Esophagus (tissue), 2 donors: Measurements from ENCODE around the gene ZDHHC24. TPM values are rescaled to one million over a fixed set of nuclear protein-coding genes. Genes with fewer than 3 reads are reported as not detected.
"Not testable (repeated sequence)": the region's sequence is repeated elsewhere in the genome, so short reads cannot be mapped to it uniquely, and the experiment has no call there.

Source experiments
- H3K27ac ChIP-seq, 2 donors: one replicate each; pipeline ENCODE4 v1.5.1; 2013; ENCODE audit warnings: low read depth in 2 of 2, mild to moderate bottlenecking in 2 of 2, inconsistent platforms in 1 of 2, low read length in 1 of 2, moderate library complexity in 1 of 2
- H3K27me3 ChIP-seq, 2 donors: one replicate each; pipeline ENCODE4 v1.6.1; 2013; ENCODE audit warnings: low read length in 2 of 2, control low read depth in 1 of 2, mild to moderate bottlenecking in 1 of 2; ENCODE audit not compliant: insufficient read depth in 2 of 2, control insufficient read depth in 1 of 2
- H3K36me3 ChIP-seq, 2 donors: one replicate each; pipeline ENCODE4 v1.6.1; 2013; ENCODE audit warnings: low read length in 1 of 2; ENCODE audit not compliant: control insufficient read depth in 2 of 2, insufficient read depth in 2 of 2
- H3K4me1 ChIP-seq, 2 donors: one replicate each; pipeline ENCODE4 v1.6.1; 2013; ENCODE audit warnings: low read length in 1 of 2; ENCODE audit not compliant: control insufficient read depth in 2 of 2, insufficient read depth in 2 of 2
- H3K4me3 ChIP-seq, 2 donors: one replicate each; pipeline ENCODE4 v1.5.1; 2013; ENCODE audit warnings: low read length in 2 of 2, mild to moderate bottlenecking in 2 of 2, low read depth in 1 of 2, moderate library complexity in 1 of 2
- H3K9me3 ChIP-seq, 2 donors: one replicate each; pipeline ENCODE4 v1.6.1; 2013; ENCODE audit warnings: mild to moderate bottlenecking in 2 of 2, low read depth in 1 of 2, low read length in 1 of 2, moderate library complexity in 1 of 2; ENCODE audit not compliant: control insufficient read depth in 2 of 2, insufficient read depth in 1 of 2
- WGBS, 2 donors: extraction: QIAGEN DNeasy Blood & Tissue Kit; methylation state at CpG; one replicate each; pipeline ENCODE4 v1.1.7; 2013; 5-methylcytosine and 5-hydroxymethylcytosine counted together
- polyA plus RNA-seq, 2 donors: library from polyadenylated mRNA; stranded (reverse); fragments of 200-250 nt; gene quantifications; one replicate each; pipeline ENCODE4 v1.2.3, GENCODE V29; 2013
- donor health status: healthy with polysubstance abuse.
- donor health status: Bipolar disorder and iron deficiency.

The ZDHHC24 gene, protein sequence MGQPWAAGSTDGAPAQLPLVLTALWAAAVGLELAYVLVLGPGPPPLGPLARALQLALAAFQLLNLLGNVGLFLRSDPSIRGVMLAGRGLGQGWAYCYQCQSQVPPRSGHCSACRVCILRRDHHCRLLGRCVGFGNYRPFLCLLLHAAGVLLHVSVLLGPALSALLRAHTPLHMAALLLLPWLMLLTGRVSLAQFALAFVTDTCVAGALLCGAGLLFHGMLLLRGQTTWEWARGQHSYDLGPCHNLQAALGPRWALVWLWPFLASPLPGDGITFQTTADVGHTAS
- polyA plus RNA-seq: 1 to 10 TPM; 5.9 to 6.0 TPM

DNA sequence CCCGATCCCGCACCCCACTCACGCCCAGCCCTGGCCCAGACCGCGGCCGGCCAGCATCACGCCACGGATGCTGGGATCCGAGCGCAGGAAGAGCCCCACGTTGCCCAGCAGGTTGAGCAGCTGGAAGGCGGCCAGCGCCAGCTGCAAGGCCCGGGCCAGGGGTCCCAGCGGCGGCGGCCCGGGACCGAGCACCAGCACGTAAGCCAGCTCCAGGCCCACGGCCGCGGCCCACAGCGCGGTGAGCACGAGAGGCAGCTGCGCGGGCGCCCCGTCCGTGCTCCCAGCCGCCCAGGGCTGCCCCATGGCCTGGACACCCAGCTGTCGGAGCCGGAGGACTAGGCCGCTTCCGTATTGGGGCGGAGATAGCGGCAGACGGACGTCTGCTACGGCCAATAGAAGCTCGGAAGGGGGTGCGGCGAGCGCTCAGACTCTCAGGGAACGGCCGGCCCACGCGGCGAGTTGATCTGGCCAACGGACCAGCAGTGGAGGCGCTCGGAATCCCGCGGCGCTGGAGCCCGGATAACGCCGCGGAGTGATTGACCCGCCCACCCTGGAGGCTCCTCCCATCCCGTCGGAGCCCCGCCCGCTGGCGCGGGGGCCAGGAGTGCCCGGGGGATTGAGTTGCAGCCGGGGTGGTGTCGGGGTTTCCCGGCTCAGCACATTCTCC lies at the start of gene ZDHHC24:
Gene ZDHHC24 (minus strand): TSS at position 348 of the 667 bp plus-strand sequence. CDS start 45 bp downstream, at position 303.
- 0 to 1% methylated on average over 64 to 71 of the region's 71 CpGs for WGBS, 2 donors
- H3K4me3 ChIP-seq: peak within 1 kb of the TSS; percentile 59 to 87
- H3K27me3 ChIP-seq: no peaks in the 10 kb centered on the region
- H3K4me1 ChIP-seq: peaks cover 0 to 7% of the 10 kb centered on the region in 2 donors
- peak within 1 kb of the TSS; percentile 72 to 75 for H3K27ac ChIP-seq
- peaks cover 6 to 18% of the 10 kb centered on the region in 2 donors for H3K36me3 ChIP-seq
- H3K9me3 ChIP-seq: no peaks in the 10 kb centered on the region

DNA sequence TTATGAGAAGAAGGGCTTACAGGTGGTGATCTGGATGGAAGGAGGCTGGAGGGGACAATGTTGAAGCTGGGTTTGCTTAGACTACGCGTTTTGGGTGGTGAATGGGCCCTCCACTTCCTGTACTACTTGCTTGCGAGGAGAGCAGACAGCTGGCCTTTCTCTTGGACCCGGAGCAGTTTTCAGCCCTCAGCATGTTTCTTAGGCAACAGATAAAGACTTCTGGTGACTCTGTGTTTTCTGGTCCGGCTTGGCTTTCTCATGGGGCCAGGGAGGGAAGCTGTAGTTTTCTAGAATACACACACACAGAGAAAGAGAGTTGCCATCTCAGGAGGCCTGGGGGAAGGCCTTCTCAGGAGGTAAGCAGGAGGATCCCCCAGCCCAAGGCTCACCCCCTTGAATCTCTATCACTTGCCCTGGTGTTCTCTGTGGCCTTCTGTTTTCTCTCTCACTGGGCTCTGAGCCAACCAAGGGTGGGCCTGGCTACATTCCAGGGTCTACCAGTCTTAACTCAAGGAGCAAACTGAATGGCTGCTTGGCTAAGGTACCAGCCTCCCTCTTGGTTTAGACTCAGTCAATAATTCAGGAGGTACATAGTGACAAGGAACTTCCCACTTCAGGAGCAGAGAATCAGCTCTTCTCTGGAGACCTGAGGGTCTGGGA lies 49.5 kb upstream of the ZDHHC24 start:
- 53% methylated on average over 5 of the region's 5 CpGs for WGBS, 2 donors
- H3K27me3 ChIP-seq: no peaks in the 10 kb centered on the region
- no peaks in the 10 kb centered on the region for H3K9me3 ChIP-seq
- peaks cover 2 to 21% of the 10 kb centered on the region in 2 donors for H3K4me1 ChIP-seq
- H3K36me3 ChIP-seq: peaks cover 3 to 9% of the 10 kb centered on the region in 2 donors
- H3K27ac ChIP-seq: peak overlapping the region in 1 of 2 donors; percentile 45
- no peak overlapping the region for H3K4me3 ChIP-seq

GRCh38 chr11:66593650-66594049 lies 47.8 kb upstream of the ZDHHC24 start:
- WGBS, 2 donors: 59 to 61% methylated on average over 7 of the region's 7 CpGs
- no peaks in the 10 kb centered on the region for H3K27me3 ChIP-seq
- H3K27ac ChIP-seq: peak overlapping the region in 1 of 2 donors; percentile 85
- H3K9me3 ChIP-seq: no peaks in the 10 kb centered on the region
- H3K36me3 ChIP-seq: no peaks in the 10 kb centered on the region
- peaks cover 2 to 21% of the 10 kb centered on the region in 2 donors for H3K4me1 ChIP-seq
- H3K4me3 ChIP-seq: peak overlapping the region; percentile 56 to 63

- peaks cover 2 to 21% of the 10 kb centered on the region in 2 donors for H3K4me1 ChIP-seq
- WGBS, 2 donors: 6% methylated on average over 12 of the region's 12 CpGs
- peak overlapping the region; percentile 72 to 85 for H3K27ac ChIP-seq
- no peaks in the 10 kb centered on the region for H3K36me3 ChIP-seq
- H3K9me3 ChIP-seq: no peaks in the 10 kb centered on the region
- H3K4me3 ChIP-seq: peak overlapping the region; percentile 56 to 63
- no peaks in the 10 kb centered on the region for H3K27me3 ChIP-seq
Observed at GRCh38 chr11:66593303-66593635, 47.4 kb upstream of the ZDHHC24 start.

DNA sequence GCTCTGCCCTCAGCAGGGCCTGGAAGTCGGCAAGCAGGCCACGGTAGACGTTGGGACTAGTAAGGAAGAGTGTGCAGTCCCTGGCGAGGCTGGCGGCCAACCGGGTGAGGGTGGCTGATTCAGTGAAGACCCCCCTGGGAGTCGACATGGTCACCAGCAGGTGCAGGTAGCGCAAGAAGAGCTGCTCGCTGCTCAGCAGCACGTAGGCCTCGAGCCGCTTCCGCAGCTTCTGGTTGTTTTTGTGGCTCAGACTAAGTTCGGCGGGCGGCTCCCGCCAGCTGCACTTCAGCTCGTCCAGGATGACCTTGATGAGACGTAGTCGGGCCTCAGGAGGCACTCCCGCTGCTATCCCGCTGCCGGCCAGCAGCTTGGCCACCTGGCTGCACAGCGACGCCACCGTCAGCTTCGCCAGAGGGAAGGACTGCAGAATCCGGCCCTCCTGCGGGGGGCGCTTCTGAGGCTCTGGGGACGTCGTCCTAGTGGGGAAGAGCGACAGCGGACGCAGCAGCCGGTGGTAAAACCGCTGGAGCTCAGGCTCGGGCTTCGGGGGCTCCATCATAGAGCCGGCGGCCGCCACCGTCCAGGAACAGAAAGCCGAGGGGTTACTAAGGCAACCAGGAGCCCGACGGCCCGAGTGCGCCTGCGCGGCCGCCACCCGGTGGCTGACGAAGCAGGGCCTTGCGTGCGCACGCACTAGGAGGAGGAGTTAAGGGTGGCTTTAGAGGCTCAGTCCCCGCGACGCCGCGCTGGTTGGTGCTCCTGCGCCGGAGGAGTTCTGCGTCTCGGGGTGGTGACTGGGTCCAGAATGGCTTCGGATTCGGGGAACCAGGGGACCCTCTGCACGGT lies 46.8 kb upstream of the ZDHHC24 start, which contains the start of the genes CCDC87 and CCS:
Gene CCDC87 (minus strand): TSS at position 607 of the 846 bp plus-strand sequence. CDS start 48 bp downstream, at position 559.
Gene CCS (plus strand): TSS at position 729 of the 846 bp plus-strand sequence. CDS start 77 bp downstream, at position 806.
- Histone ChIP-seq H3K4me3 (peak within 1 kb of the TSS; percentile 56 to 63), H3K4me1 (peaks cover 2 to 21% of the 10 kb centered on the region in 2 donors), H3K27ac (peak within 1 kb of the TSS; percentile 72 to 85), H3K9me3 (no peaks in the 10 kb centered on the region), H3K27me3 (no peaks in the 10 kb centered on the region), H3K36me3 (no peaks in the 10 kb centered on the region)
- 15 to 16% methylated on average over 68 of the region's 68 CpGs for WGBS, 2 donors

DNA sequence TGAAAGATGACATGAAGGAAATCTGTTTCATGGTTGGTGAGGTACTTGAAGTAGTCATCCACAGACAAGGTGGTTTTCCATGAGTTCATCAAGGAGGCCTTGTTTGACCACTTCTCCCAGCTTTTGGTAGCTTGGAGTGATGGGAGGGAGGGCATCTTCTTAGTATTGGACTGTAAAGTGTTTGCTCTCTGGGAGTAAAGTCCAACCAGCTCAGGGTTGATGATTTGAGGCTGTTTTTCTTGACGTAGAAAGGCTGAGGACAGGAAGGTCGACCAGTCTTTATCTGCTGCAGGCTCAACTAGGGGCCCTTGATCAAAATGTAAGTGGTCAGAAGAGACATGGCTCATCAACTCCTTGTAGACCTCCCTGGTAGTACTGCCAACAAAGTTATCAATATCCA lies 45.3 kb upstream of the ZDHHC24 start:
- Histone ChIP-seq H3K36me3 (no peaks in the 10 kb centered on the region), H3K27me3 (no peaks in the 10 kb centered on the region), H3K4me3 (no peak overlapping the region), H3K27ac (no peak overlapping the region), H3K9me3 (no peaks in the 10 kb centered on the region), H3K4me1 (peaks cover 2 to 21% of the 10 kb centered on the region in 2 donors)
- 76 to 94% methylated on average over 2 of the region's 2 CpGs for WGBS, 2 donors

GRCh38 chr11:66589996-66590675 lies 44.3 kb upstream of the ZDHHC24 start:
- no peaks in the 10 kb centered on the region for H3K9me3 ChIP-seq
- no peaks in the 10 kb centered on the region for H3K36me3 ChIP-seq
- no peak overlapping the region for H3K4me3 ChIP-seq
- no peak overlapping the region for H3K27ac ChIP-seq
- no peaks in the 10 kb centered on the region for H3K27me3 ChIP-seq
- H3K4me1 ChIP-seq: peaks cover 2 to 17% of the 10 kb centered on the region in 2 donors
- 94% methylated on average over 7 of the region's 7 CpGs for WGBS, 2 donors

DNA sequence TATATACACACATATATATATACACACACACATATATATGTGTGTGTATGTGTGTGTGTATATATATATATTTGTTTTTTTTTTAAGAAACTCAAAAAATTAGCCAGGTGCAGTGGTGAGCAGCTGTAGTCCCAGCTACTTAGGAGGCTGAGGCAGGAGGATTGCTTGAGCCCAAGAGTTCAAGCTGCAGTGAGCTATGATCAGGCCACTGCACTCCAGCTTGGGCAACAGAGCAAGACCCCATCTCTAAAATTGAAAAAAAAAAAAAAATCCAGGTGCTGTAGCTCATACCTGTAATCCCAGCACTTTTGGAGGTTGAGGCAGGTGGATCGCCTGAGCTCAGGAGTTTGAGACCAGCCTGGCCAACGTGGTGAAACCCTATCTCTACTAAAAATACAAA lies 43.5 kb upstream of the ZDHHC24 start:
- not testable (repeated sequence) for H3K27me3 ChIP-seq, H3K4me3 ChIP-seq, H3K27ac ChIP-seq, H3K36me3 ChIP-seq, H3K9me3 ChIP-seq
- H3K4me1 ChIP-seq: peaks cover 2 to 12% of the 10 kb centered on the region in 2 donors
- WGBS, 2 donors: 67 to 73% methylated on average over 2 of the region's 2 CpGs
